Stimulated activated CD4-positive, alpha-beta T cell treated with anti-CD3 and anti-CD28 coated beads, Interleukin-4, amount 100 ng/mL, for 24 hours (primary cell): ENCODE data around the gene BUD23.
A peak's percentile ranks its signal among the peaks of the same experiment; 100 is the strongest.
"Not testable (repeated sequence)": the region's sequence is repeated elsewhere in the genome, so short reads cannot be mapped to it uniquely, and the experiment has no call there.

Source experiments
- DNase-seq: peaks from one replicate; pipeline ENCODE4 v3.0.0-alpha.2; 2020

Gene BUD23

GRCh38 chr7:73701357-73701995, 18.1 kb downstream of the BUD23 start:
- DNase-seq = peak; percentile 36

GRCh38 chr7:73702226-73702625, 18.8 kb downstream of the BUD23 start:
- DNase-seq = no peak

GRCh38 chr7:73702665-73703064, 19.3 kb downstream of the BUD23 start:
- no peak for DNase-seq

- DNase-seq = no peak
Measured at GRCh38 chr7:73703225-73703624, 19.8 kb downstream of the BUD23 start.

- peak; percentile 38 for DNase-seq
Measured at GRCh38 chr7:73703757-73704639, 20.6 kb downstream of the BUD23 start.

- DNase-seq = no peak
Measured at GRCh38 chr7:73704640-73705550, 21.5 kb downstream of the BUD23 start.

GRCh38 chr7:73705551-73705920, 22.1 kb downstream of the BUD23 start:
- DNase-seq = no peak

- DNase-seq = peak; percentile 51
Measured at GRCh38 chr7:73706126-73707044, 23.0 kb downstream of the BUD23 start.

- DNase-seq = no peak
Measured at GRCh38 chr7:73707045-73707631, 23.7 kb downstream of the BUD23 start.

- no peak for DNase-seq
Measured at GRCh38 chr7:73708961-73709549, 25.7 kb downstream of the BUD23 start.

GRCh38 chr7:73712773-73713172, 29.4 kb downstream of the BUD23 start:
- DNase-seq = no peak

GRCh38 chr7:73713319-73713718, 29.9 kb downstream of the BUD23 start:
- DNase-seq = not testable (repeated sequence)

GRCh38 chr7:73715648-73716317, 32.4 kb downstream of the BUD23 start:
- peak; percentile 76 for DNase-seq

- no peak for DNase-seq
Measured at GRCh38 chr7:73716318-73716890, 33.0 kb downstream of the BUD23 start.

- no peak for DNase-seq
Measured at GRCh38 chr7:73717025-73717807, 33.8 kb downstream of the BUD23 start.

- DNase-seq = peak; percentile 85
Measured at GRCh38 chr7:73717991-73718405, 34.6 kb downstream of the BUD23 start.

GRCh38 chr7:73718438-73718881, 35.1 kb downstream of the BUD23 start:
- no peak for DNase-seq

- DNase-seq = peak; percentile 70
Measured at GRCh38 chr7:73718905-73719805, 35.8 kb downstream of the BUD23 start, which contains the start of gene STX1A. TSS of gene STX1A (minus strand) at chr7:73719669. CDS start at chr7:73719631, 38 bp downstream.
